Epidermal melanocyte (primary cell): ENCODE results near the gene RCSD1.
A peak's percentile ranks its signal among the peaks of the same experiment; 100 is the strongest.

ENCODE experiments used
- DNase-seq: peaks from one replicate; pipeline ENCODE4 v3.0.0; 2011; ENCODE audit warnings: low spot score; ENCODE audit not compliant: insufficient read length

Gene RCSD1

DNA sequence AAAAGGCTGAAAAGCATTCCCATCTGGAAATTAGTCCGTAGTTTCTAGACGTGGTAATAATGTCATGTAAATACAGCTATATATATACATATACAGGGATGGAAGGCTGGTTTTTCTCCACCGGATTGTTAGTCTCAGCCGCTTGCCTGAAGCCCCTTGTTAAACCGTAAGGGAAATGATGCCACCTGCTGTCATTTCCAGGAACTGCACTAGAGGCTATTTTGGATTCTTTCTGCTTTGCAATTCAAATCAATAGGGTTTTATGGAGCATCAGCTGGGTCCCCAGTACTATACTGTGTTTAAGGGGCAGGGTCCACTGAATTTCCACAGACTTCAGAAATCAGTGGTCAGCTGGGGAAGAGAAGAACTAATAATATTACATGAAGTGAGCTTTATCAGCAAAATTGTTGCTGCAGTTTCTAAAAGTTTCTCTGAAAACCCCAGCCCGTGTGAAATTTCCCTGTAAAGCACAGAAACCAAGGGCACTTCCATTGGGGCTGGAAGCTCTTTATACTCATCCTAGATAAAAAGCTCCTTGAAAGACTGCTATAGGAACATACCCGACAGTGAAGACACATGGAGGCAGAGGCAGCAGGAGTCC is 58.0 kb downstream of the RCSD1 start:
- DNase-seq, result peak; percentile 68

DNA sequence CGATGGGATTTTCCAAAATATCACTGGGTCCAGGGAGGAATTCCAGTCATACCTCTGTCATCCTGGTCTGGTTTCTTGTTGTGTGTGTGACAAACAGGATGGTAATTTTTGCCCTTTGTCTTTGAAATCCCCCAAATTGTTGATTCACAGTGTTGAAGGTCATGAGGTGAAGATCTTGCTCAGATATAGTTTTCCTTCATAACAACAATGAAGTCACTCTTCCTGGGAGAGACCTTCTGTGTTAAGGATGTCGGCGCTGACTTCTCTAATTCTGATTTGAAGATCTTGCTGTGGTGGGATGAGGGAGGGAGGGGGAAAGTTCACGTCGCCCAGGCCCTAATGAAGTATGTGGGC is 59.5 kb downstream of the RCSD1 start:
- DNase-seq, result no peak

DNA sequence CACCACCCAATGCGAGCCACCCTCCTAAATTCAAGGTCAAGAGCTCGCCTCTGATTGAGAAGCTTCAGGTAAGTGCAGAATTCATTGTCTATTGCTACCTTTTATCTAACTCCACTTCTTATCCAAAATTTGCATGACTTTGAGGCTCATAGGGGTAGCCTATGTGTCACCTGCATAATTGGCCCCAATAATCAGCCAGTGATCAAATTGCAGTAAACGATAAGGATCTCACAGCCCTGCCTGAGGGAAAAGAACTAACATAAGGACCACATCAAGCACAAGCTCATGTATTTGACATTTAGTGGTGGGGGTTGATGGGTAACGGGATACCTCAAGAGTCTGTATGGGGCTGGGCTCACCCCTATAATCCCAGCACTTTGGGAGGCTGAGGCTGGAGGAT is 60.0 kb downstream of the RCSD1 start:
- DNase-seq, result no peak

DNA sequence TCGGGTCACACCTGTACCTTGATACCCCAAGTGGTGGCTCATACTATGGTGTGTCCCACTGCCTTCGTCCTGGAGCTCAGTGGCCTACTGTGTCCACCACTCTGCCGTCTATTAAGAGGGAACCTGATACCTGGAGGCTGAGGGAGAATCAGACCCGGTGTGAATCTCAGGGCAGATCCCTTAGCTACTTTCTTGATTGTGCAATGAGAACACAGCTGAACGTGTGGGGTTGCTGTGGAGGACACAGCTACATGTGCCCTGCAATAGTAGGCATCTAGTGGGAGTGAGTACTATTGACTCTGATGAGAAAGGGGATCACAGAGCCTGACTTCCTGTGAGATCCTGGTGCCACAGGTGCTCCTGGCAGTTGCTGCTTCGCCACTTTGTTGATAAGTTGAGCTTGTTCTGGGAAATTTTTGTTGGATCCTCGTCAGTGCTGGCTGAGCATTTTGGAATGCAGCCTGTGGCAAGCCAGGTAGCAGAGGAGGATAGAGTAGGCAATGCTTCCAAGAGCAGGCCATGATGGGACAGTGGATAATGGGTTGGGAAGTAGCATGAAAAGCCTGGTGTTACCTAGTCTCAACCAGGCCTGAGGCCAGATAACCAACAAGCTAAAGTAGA is 63.5 kb downstream of the RCSD1 start:
- DNase-seq, result no peak

DNA sequence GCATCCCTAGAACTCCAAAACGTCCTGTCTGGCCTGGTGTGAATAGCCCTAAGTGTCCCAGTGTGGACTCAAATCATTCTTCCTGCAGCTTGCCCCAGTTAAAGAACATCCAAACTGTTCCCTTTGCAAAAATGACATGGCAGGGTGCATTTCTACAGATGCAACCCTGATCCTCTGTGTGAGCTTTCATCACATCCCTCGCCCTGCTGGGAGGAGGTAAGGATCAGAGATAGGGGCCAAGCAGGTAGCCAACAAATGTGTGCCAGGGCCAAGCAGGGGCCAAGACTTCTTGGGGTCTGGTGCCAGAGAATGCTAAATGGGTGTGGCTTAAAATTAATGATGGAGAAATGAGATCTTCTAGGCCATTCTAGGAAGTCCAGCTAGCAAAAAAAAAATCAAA is 64.7 kb downstream of the RCSD1 start:
- no peak for DNase-seq

DNA sequence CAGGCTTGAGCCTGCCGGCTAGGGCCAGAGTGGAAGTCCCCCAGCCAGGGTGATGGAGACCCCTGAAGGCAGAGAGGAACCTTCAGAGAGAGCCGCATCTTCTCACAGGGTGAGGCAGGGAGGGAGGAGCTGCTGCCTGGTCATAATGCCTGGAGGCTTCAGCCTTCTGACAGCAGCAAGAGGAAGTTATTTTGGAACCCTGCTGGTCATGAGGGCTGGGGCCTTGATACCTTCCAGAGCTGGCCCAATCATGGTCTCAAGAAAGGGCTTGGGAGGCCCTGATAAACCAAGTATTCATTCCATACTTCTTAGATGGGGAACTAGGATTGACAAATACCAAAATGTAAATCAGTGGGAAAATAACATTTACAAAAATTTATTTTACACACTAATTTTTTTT is 65.1 kb downstream of the RCSD1 start:
- no peak for DNase-seq

DNA sequence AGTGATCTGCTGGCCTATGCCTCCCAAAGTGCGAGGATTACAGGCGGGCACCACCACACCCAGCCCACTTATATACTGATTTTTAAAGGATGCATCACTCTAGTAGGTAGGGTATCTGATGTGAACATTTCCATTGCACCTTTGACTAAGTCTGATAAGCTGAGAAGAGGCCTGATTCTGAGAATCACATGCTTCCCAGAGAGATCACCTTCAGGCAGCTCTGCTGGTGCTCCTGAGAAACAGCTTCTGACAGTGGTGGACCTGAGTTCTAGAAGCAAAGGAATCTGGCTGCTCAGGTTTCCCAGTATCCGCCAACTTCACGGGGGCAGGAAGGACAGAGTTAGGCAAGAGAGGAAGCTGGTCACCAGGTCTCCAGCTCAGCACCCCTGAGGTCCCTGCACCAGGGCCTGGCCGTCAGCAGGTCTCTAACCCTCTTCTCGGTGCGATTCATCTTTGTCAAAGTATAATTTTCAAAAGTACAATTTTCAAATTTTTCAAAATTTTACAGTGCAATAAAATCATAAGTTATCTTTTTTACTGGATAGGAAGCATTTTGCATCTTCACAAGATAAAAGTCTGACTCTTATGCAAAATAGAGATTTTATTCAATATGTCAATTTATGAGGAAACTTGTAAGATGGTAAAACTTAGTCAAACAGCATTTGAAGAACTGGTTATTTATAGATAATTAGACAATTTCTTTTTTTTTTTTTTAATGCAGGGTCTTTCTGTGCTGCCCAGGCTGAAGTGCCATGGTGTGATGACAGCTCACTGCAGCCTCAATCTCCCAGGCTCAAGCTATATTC is 65.9 kb downstream of the RCSD1 start:
- DNase-seq, result no peak

DNA sequence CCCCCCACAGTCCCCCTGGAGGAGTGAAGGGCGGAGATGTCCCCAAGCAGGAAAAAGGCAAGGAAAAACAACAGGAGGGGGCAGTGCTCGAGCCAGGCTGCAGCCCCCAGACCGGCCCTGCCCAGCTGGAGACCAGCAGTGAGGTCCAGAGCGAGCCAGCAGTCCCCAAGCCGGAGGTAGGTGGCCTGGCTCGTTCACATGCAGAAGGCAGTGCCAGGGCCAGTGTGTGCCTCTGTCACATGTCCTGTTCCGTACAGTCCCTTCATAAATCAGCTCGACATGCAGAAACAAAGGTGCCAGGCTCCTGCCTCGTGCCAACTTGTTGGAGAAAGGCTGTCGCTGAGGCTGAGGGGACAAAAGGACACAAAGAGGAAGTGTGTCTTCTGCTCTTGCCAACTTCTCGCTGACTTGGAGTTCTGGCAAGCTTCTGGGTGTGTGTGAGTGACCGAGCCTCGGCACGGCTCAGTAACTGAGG is 67.7 kb downstream of the RCSD1 start:
- DNase-seq, result no peak

DNA sequence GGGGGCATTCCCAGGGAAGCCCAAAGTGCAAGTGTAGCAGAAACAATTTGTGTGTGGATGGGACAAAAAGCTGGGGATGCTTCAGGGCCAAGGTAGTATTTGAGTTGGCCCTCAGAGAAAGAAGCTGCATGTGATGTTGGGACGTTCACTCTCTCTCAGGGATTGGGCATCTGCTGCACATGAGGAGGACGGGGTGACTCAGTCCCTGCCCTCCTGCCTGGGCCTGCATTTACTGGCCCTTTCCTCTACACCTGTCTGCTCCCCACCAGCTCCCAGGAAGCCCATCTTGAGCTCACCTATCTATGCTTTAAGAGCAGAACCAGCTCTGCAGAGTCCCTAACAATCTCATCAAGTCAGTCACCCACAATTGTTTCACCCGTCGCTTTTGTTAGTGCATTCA is 68.3 kb downstream of the RCSD1 start:
- no peak for DNase-seq

DNA sequence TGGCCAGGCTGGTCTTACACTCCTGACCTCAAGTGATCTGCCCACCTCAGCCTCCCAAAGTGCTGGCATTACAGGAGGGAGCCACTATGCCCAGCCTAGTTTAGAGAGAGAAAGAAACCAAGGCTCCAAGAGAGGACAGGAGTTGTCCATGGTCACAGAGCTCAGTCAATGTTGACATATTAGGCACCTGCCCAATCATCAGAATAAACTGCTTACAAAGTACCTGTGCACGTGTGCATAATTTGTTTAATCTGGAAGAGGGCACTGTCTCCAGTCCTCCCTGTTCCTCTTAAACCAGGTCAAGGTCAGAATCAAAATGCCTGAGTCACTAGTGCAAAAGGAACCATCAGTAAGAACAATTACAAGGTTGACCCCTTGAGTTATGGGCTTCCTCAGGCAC is 71.5 kb downstream of the RCSD1 start:
- DNase-seq, result no peak

DNA sequence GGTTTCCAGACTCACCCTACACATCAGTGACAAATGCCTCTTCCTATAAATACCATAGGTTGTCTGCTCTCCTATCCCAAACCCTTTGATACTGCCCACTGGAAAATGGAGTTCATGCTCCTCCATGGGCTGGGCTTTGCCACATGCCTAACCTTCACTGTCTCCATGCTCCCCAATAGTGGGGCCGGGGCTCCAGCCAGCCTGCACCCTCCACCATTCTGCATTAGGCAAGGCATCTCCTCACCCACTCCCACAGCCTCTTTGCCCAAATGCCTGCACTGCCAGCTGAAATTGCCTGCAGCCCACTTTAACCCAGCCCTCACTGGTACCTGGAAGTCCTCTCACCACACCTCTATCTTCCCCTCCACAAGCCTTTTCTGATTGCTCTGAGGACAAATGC is 73.5 kb downstream of the RCSD1 start:
- no peak for DNase-seq

DNA sequence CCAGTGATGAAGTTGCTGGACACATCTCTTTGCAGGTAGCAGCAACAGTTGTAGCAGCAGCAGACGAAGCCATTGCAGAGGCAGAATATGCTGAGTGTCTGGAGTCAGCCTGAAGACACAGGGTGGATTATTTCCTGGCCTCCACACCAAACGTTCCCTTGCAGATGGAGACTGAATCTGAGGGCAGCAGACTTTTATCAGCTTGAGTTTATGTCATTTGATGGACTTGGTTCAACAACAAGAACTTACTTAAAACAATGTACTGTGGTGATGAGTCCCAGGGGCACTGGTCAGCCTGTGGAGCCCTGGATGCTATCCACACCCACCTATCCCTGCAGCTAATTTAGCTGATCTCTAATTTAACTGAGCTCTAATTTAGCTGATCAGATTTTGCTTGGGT is 74.7 kb downstream of the RCSD1 start:
- no peak for DNase-seq

DNA sequence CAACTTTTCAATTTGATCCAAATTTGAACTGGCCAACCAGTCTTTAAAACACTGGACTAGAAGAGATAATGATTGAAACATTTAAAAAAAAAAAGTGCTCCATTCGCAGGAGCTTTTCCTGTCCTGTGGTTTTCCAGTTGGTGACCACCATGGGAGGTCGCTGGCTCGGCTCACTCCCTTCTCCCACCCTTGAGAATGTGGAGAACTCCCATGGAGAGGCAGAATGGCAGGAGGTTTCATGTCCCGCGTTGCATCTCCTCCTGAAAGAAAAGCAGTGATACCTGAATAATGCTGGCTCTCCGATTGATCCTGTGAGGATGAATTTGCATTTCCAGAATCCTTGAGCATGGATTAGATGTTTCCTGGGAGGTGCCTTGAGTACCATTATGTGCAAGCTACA is 75.2 kb downstream of the RCSD1 start:
- no peak for DNase-seq

DNA sequence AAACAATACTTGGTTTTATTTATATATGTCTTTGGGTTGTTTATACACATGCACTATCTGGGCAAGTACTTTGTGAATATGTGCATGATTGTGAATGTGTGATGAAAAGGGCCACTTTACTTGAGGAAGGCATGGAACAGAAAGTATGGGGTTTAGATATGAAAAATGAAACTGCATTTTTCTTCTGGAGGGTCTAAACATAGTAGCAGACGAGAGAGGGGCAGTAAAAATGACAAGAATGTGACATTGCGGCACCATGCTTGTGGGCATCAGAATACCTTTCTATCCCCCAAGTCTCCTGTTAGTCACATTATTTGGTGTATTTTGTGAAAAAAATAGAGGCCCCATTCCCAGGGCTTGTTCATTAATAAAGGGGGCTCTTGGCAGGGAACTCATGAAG is 76.3 kb downstream of the RCSD1 start:
- DNase-seq, result no peak

DNA sequence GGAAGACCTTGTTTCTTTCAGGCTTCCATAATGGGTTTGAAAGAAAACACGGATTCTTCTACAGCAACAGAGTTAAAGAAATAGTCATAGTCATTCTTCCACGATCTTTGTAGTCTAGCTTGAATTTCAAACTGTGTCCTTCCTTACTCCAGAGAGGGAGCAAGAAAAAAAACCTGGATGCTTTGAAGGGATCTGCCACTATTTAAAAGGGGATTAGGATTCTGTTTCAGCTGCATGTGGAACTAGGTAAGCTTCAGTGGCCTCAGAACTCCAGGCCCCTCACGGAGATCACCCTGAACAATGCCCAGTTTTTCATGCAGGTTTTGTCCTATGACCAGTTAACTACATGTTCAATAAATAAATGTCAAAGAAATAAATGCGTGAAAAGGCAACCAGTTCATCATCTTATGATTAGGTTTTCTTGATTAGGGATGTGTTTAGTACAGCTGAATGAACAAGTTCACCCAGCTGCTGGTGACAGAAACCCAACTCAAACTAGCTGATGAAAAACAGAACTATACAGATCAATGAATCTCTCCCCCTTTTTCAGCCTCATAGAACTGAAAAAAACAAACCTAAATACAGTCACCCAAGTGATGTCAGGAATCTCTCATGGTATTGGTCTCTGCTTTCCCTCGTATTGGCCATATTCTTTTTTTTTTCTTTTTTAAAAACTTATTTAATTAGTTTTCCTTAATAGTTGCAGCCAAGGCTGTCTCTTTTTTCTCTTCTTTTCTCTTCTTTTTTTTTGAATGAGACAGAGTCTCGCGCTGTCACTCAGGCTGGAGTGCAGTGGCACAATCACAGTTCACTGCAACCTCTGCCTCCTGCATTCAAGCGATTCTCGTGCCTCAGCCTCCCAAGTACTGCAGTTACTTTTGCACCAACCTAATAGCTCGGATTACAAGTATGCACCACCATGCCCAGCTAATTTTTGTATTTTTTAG is 77.2 kb downstream of the RCSD1 start:
- no peak for DNase-seq

DNA sequence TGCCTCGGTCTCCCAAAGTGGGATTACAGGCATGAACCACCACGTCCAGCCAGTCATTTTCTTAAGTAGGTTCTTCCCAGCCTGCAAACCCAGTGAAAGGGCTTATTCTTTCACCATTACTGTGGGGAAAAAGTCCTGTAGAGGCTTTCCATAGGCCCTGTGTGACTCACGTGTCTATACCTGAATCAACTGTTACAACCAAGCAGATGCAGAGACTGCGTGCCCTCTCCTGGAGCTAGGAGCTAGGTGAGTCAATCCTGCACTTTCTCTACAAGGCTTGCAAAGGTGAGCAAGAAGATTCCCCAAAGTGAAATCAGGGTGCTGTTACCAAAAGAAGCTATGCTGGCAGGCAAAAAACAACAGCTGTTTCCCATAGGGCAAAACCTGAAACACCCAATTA is 77.9 kb downstream of the RCSD1 start:
- no peak for DNase-seq

DNA sequence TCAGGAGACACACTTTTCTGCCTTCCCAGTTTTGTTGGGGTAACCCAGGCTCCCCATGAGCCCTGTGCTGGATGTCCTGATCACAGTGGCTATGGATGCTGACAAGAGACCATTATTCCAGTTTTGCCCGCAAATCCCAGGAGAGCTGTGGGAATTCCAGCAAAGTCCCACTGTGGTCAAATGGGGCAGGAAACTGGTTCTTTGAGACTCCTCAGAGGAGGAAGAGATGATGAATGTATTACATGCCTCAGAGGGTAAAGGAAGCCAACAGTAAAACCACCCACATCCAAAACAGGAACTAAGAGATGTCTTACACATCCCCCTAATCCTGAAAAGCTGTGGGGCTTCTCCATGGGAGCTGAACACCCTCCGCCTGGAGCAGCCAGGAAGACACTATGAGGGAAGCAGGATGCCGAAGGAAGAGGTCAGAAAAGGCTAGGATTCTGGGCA is 78.9 kb downstream of the RCSD1 start:
- DNase-seq, result no peak

DNA sequence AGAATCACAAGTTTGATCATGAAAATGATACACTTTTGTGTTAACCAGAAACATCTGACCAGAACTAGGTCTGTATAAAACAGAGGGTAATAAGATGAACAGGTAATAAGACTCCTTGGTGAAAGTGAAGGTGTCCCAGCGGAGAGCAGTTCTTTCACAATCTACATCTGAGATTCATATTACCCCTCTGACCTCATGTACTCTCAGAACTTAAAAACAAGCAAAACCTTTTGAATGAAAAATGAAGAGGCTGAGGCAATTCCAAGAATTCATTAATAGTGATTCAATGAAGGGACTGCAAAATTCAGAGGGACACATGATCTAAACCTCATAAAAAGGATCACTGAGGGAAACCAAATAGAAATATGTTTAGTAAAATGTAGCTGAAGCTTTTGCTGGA is 80.8 kb downstream of the RCSD1 start:
- no peak for DNase-seq

DNA sequence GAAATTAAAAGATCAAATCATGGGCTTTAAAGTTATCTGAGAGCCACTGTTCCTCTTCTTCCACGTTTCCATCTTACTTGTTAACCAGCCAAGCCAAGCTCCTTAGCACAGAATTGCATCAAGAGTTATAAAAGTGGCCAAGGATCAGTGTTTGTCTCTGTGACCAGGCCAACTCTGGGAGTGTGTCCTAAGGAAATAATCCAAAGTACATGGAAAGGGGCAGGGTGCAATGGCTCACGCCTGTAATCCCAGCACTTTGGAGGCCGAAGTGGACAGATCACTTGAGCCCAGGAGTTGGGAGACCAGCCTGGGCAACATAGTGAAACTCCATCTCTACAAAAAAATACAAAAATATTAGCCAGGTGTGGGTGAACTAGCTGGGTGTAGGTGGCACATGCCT is 81.8 kb downstream of the RCSD1 start:
- DNase-seq, result no peak

DNA sequence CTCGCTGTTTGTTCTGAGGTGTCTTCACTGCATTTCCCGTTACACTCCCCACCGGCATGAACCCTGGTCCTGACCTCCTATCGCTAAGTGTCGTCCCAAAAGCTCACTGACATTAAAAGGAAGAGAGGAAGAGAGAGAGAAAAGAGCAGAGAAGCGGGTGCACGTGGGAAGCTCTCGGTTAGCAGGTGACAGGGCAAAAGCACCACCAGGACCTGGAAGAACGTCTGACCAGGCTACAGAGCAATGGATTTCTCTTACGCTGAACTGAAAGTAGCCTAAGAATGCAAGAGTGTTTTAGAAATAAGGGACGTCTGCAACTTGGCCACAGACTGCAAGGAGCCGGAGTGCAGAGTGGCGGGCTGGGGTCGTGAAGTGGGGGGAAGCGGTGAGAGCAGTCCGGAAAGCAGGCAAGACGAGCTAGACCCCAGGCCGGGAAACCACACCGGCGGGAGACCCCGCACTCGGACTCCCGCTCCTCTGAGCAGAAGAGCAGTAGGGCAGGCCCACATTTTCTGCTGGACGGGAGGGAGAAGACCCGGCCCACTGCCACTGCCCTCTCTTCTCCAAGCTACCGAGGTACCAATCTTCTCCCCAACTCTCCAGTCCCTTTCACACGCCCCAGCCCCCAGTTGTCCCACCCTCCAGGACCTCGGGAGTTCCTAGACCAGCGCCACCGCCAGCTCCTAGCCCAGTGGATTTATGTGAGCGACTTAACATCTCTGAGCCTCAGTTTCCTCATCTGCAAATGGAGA is 83.5 kb downstream of the RCSD1 start:
- no peak for DNase-seq

DNA sequence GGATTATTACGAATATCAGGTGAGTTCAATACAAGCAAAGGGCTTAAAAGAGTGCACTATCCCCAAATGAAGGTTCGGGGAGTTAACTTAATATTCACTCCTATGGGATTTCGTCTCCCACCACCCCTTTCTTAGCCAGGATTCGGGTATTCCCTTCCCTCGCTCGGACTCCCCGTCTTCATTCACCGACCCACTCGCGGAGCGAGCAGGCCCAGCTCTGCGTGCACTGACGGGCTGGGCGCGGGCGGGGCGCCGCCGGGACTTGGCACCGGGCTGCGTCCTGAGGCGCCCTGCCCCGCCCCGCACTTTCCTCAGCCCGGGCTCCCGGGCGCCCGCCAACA is 84.0 kb downstream of the RCSD1 start:
- DNase-seq, result peak; percentile 20
